HepG2 (cell line): ENCODE measurements around the gene SOX12. TPM values are rescaled to one million over a fixed set of nuclear protein-coding genes. Genes with fewer than 3 reads are reported as not detected.

ENCODE experiments used
- ATF7 ChIP-seq, 2 experiments: fragments of 450-650 bp in 1 of 2; sonication (generic) in 1 of 2; formaldehyde crosslinking in 1 of 2; IDR thresholded peaks; 2 replicates each; pipeline versions ENCODE4 v1.4.0 to v1.6.1; 2016 to 2020; ENCODE audit warnings: antibody characterized with exemption in 1 of 2, mild to moderate bottlenecking in 1 of 2, missing genetic modification reagents in 1 of 2
- CAMTA2 ChIP-seq: sonication (generic); formaldehyde crosslinking; IDR thresholded peaks from 2 replicates; pipeline ENCODE4 v1.4.0; 2020; ENCODE audit warnings: mild to moderate bottlenecking, missing genetic modification reagents, borderline replicate concordance
- CEBPG ChIP-seq: IDR thresholded peaks from 2 replicates; pipeline ENCODE4 v1.6.1; 2016
- FOSL1 ChIP-seq: sonication (generic); formaldehyde crosslinking; IDR thresholded peaks from 2 replicates; pipeline ENCODE4 v1.9.0; 2021; ENCODE audit warnings: missing genetic modification reagents, borderline replicate concordance
- KLF16 ChIP-seq, 2 experiments: sonication (generic) in 1 of 2; formaldehyde crosslinking in 1 of 2; IDR thresholded peaks; 2 replicates each; pipeline versions ENCODE4 v1.6.1 to v1.8.0; 2016 to 2023; ENCODE audit warnings: missing genetic modification reagents in 2 of 2, missing compliant biosample characterization in 1 of 2
- LRRFIP1 ChIP-seq: sonication (generic); formaldehyde crosslinking; conservative IDR thresholded peaks from 2 replicates; pipeline ENCODE4 v1.4.0; 2020; ENCODE audit warnings: missing genetic modification reagents
- MAF1 ChIP-seq: sonication (generic); formaldehyde crosslinking; IDR thresholded peaks from 2 replicates; pipeline ENCODE4 v1.5.0; 2020; ENCODE audit warnings: missing genetic modification reagents, borderline replicate concordance
- MIXL1 ChIP-seq: IDR thresholded peaks from 2 replicates; pipeline ENCODE4 v1.6.1; 2016
- MTA1 ChIP-seq: sonication (generic); formaldehyde crosslinking; IDR thresholded peaks from 2 replicates; pipeline ENCODE4 v1.4.0; 2020; ENCODE audit warnings: missing genetic modification reagents, mild to moderate bottlenecking, borderline replicate concordance
- MYNN ChIP-seq: sonication (generic); formaldehyde crosslinking; IDR thresholded peaks from 2 replicates; pipeline ENCODE4 v1.4.0; 2020; ENCODE audit warnings: mild to moderate bottlenecking, low read depth, missing genetic modification reagents
- POLR2AphosphoS2 ChIP-seq: IDR thresholded peaks from 2 replicates; pipeline ENCODE4 v1.6.1; 2011; ENCODE audit warnings: low read depth, low read length, improper control_type of control experiment
- POLR2AphosphoS5 ChIP-seq: IDR thresholded peaks from 2 replicates; pipeline ENCODE4 v1.6.1; 2012; ENCODE audit warnings: low read depth, low read length
- RARA ChIP-seq: IDR thresholded peaks from 2 replicates; pipeline ENCODE4 v1.6.1; 2016; ENCODE audit warnings: missing genetic modification reagents, missing compliant biosample characterization
- RBAK ChIP-seq: sonication (generic); formaldehyde crosslinking; IDR thresholded peaks from 2 replicates; pipeline ENCODE4 v1.5.1; 2020; ENCODE audit warnings: mild to moderate bottlenecking, missing genetic modification reagents
- TCF12 ChIP-seq, 2 experiments: fragments of 450-650 bp in 1 of 2; sonication (generic) in 1 of 2; formaldehyde crosslinking in 1 of 2; IDR thresholded peaks; 2 replicates each; pipeline versions ENCODE4 v1.6.1 to v1.8.0; 2017 to 2022; ENCODE audit warnings: antibody characterized with exemption in 1 of 2, mild to moderate bottlenecking in 1 of 2, missing genetic modification reagents in 1 of 2, moderate library complexity in 1 of 2
- THAP8 ChIP-seq: sonication (generic); formaldehyde crosslinking; IDR thresholded peaks from 2 replicates; pipeline ENCODE4 v1.5.1; 2020; ENCODE audit warnings: missing genetic modification reagents, mild to moderate bottlenecking, borderline replicate concordance
- ZBTB38 ChIP-seq: sonication (generic); formaldehyde crosslinking; IDR thresholded peaks from 2 replicates; pipeline ENCODE4 v1.5.1; 2020; ENCODE audit warnings: mild to moderate bottlenecking, missing genetic modification reagents
- ZNF747 ChIP-seq: sonication (generic); formaldehyde crosslinking; IDR thresholded peaks from 2 replicates; pipeline ENCODE4 v1.8.1; 2023; ENCODE audit warnings: missing genetic modification reagents, mild to moderate bottlenecking, borderline replicate concordance
- ZNF770 ChIP-seq: sonication (generic); formaldehyde crosslinking; IDR thresholded peaks from 2 replicates; pipeline ENCODE4 v1.5.0; 2020; ENCODE audit warnings: mild to moderate bottlenecking, missing genetic modification reagents
- ZNF773 ChIP-seq: sonication (generic); formaldehyde crosslinking; IDR thresholded peaks from 2 replicates; pipeline ENCODE4 v1.4.0; 2020; ENCODE audit warnings: missing genetic modification reagents, borderline replicate concordance
- polyA plus RNA-seq, 8 experiments: library from polyadenylated mRNA; depleted of rRNA in 3 of 8; stranded (reverse) in 7 of 8; unstranded in 1 of 8; fragments of >200 nt; fragmentation: Illumina TruSeq in 4 of 8; extraction: Trizol in 4 of 8; gene quantifications; 2 replicates each; pipeline versions ENCODE4 v1.2.1 to v1.2.3, GENCODE V29; 2011 to 2016; ENCODE audit warnings: low read depth in 4 of 8, missing spikeins in 1 of 8, mixed read lengths in 1 of 8; ENCODE audit not compliant: insufficient read depth in 1 of 8
- total RNA-seq, 5 experiments: library from RNA; depleted of rRNA; stranded (reverse); fragments of >200 nt; fragmentation: Illumina TruSeq; extraction: Trizol; gene quantifications; 2 replicates each; pipeline ENCODE4 v1.2.3, GENCODE V29; 2016; ENCODE audit warnings: low read depth in 1 of 5
- TF ChIP-seq, protein P1 (sequence below): sonication (generic); formaldehyde crosslinking; IDR thresholded peaks from 2 replicates; pipeline ENCODE4 v1.4.0; 2020; ENCODE audit warnings: missing genetic modification reagents, low read depth, mild to moderate bottlenecking, borderline replicate concordance
- TF ChIP-seq, protein P2 (sequence below): IDR thresholded peaks from 2 replicates; pipeline ENCODE4 v1.6.1; 2016; ENCODE audit warnings: low read depth, borderline replicate concordance

Gene SOX12
- total and polyA plus RNA-seq, 2 of the 13 experiments (the other 11 are each of a cell fraction or from before 2014, with no cell fraction given): 10.0 to 18.7 TPM

DNA sequence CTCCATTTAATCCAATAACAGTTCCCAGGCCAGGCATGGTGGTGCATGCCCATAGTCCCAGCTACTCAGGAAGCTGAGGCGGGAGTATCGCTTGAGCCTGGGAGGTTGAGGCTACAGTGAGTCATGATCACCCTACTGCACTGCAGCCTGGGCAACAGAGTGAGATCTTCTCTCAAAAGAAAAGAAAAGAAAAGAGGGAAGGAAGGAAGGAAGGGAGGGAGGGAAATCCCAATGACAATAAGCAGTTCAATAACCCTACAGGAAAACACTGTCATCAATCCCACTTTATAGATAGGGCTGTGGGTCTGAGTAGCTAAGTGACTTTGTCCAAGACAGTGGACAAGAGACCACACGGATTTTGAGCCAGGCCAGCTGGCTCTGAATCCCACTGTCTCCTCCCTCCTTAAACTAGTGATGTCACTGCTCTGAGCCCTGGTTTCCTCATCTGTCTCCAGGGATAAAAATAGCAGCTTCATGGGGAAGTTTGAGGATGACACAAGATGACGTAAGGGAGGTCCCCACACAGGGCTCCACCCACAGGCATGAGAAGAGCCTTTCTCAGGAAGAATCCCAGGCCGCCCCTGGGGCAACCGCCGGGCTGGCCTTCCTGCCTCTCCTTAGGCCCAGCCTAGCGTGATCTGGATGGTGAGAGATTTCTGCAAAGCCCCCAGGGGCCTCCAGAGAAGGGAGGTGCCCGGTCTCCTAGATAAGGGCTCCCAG, 48.0 kb downstream of the SOX12 start (continued):
- TF ChIP-seq KLF16 (CRISPR knock-in tag; IDR thresholded peaks at IDR 0.05) (peak in 1 of 2 experiments; percentile 17; a peak in 1 of 4 replicates), MAF1 (CRISPR knock-in tag) (no peak), LRRFIP1 (CRISPR knock-in tag) (no peak), RBAK (no peak), MIXL1 (CRISPR knock-in tag) (no peak), ZNF770 (0 out of 2 replicates have a peak, but pooled peaks have one; percentile 30), RARA (CRISPR knock-in tag) (peak; percentile 89), ZNF747 (CRISPR knock-in tag) (no peak), CAMTA2 (CRISPR knock-in tag) (0 out of 2 replicates have a peak, but pooled peaks have one; percentile 6), MTA1 (CRISPR knock-in tag) (no peak), ZNF773 (no peak), MYNN (0 out of 2 replicates have a peak, but pooled peaks have one; percentile 19), THAP8 (CRISPR knock-in tag) (no peak), ZBTB38 (CRISPR knock-in tag) (no peak), ATF7 (IDR thresholded peaks at IDR 0.05) (0 out of 2 replicates have a peak, but pooled peaks have one; percentile 51), ATF7 (CRISPR knock-in tag; IDR thresholded peaks at IDR 0.05) (no peak), POLR2AphosphoS5 (no peak), TCF12 (IDR thresholded peaks at IDR 0.05) (no peak), TCF12 (CRISPR knock-in tag; IDR thresholded peaks at IDR 0.05) (0 out of 2 replicates have a peak, but pooled peaks have one; percentile 34), FOSL1 (no peak), CEBPG (CRISPR knock-in tag) (peak; percentile 45; the same call in 1 of the 2 replicates), POLR2AphosphoS2 (no peak)
- TF ChIP-seq, protein P1, sequence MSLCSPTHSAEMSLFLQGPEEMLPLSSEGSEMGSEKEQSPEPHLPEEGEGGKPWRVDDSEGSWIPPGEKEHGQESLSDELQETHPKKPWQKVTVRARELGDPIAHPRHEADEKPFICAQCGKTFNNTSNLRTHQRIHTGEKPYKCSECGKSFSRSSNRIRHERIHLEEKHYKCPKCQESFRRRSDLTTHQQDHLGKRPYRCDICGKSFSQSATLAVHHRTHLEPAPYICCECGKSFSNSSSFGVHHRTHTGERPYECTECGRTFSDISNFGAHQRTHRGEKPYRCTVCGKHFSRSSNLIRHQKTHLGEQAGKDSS (CRISPR knock-in tag): 0 out of 2 replicates have a peak, but pooled peaks have one; percentile 21
- TF ChIP-seq, protein P2, sequence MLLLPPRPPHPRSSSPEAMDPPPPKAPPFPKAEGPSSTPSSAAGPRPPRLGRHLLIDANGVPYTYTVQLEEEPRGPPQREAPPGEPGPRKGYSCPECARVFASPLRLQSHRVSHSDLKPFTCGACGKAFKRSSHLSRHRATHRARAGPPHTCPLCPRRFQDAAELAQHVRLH (CRISPR knock-in tag): 0 out of 2 replicates have a peak, but pooled peaks have one; percentile 4
